Left ventricle myocardium inferior (tissue), 1 donor: Measurements from ENCODE around the gene CCL22. TPM values are rescaled to one million over a fixed set of nuclear protein-coding genes. Genes with fewer than 3 reads are reported as not detected.

ENCODE experiments used
- DNase-seq: peaks from one replicate; pipeline ENCODE4 v3.0.0-alpha.2; 2020
- H3K27ac ChIP-seq: fragments of 200-600 bp; replicated peaks from 2 replicates; pipeline ENCODE4 v1.8.0; 2021
- H3K27me3 ChIP-seq: fragments of 200-600 bp; 2 replicates; pipeline ENCODE4 v1.8.0; 2021; ENCODE audit warnings: low read depth
- H3K36me3 ChIP-seq: fragments of 200-600 bp; 2 replicates; pipeline ENCODE4 v1.8.0; 2021
- H3K4me1 ChIP-seq: fragments of 200-600 bp; 2 replicates; pipeline ENCODE4 v1.8.0; 2021
- H3K4me3 ChIP-seq: fragments of 200-600 bp; 2 replicates; pipeline ENCODE4 v1.8.0; 2021; ENCODE audit warnings: mild to moderate bottlenecking, moderate library complexity
- H3K9me3 ChIP-seq: fragments of 200-600 bp; replicated peaks from 2 replicates; pipeline ENCODE4 v1.8.0; 2021
- intact Hi-C: fragments of 100-400 bp; cut with micrococcal nuclease; formaldehyde crosslinking; loops from one replicate; pipeline ENCODE4 v1.11.0; 2022
- total RNA-seq: library from RNA; stranded (reverse); fragmentation: NEBNext Ultra II Directional; extraction: Animal tissue kit (Norgen Biotek cat#: 25700); gene quantifications from one replicate; pipeline ENCODE4 v1.2.1, GENCODE V29; 2021
- TF ChIP-seq, protein P1 (sequence below): fragments of 200-600 bp; IDR thresholded peaks from 2 replicates; pipeline ENCODE4 v1.8.0; 2021; ENCODE audit warnings: antibody characterized with exemption, mild to moderate bottlenecking, borderline replicate concordance
- donor health status: DM: no; HTN: yes; CAD: no; lungs with severe emphysema.

CCL22 gene
- total RNA-seq, 1 donor from 2014 or later = not detected

- Histone ChIP-seq H3K4me3 (no peak overlapping the region), H3K9me3 (no peaks in the 10 kb centered on the region), H3K4me1 (no peaks in the 10 kb centered on the region), H3K27me3 (no peaks in the 10 kb centered on the region), H3K27ac (no peak overlapping the region), H3K36me3 (no peaks in the 10 kb centered on the region)
- TF ChIP-seq, protein P1, sequence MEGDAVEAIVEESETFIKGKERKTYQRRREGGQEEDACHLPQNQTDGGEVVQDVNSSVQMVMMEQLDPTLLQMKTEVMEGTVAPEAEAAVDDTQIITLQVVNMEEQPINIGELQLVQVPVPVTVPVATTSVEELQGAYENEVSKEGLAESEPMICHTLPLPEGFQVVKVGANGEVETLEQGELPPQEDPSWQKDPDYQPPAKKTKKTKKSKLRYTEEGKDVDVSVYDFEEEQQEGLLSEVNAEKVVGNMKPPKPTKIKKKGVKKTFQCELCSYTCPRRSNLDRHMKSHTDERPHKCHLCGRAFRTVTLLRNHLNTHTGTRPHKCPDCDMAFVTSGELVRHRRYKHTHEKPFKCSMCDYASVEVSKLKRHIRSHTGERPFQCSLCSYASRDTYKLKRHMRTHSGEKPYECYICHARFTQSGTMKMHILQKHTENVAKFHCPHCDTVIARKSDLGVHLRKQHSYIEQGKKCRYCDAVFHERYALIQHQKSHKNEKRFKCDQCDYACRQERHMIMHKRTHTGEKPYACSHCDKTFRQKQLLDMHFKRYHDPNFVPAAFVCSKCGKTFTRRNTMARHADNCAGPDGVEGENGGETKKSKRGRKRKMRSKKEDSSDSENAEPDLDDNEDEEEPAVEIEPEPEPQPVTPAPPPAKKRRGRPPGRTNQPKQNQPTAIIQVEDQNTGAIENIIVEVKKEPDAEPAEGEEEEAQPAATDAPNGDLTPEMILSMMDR = no peak
- no peak for DNase-seq
- intact Hi-C loops = no loop called here
These were observed 2.6 kb upstream of the CCL22 start for GRCh38 chr16:57355898-57356414.

GRCh38 chr16:57356547-57356946 is 2.0 kb upstream of the CCL22 start:
- DNase-seq = no peak
- intact Hi-C loops = no loop called here
- Histone ChIP-seq H3K27me3 (no peaks in the 10 kb centered on the region), H3K4me3 (no peak overlapping the region), H3K27ac (no peak overlapping the region), H3K36me3 (no peaks in the 10 kb centered on the region), H3K4me1 (no peaks in the 10 kb centered on the region), H3K9me3 (no peaks in the 10 kb centered on the region)
- TF ChIP-seq, protein P1 = no peak

GRCh38 chr16:57357330-57358085 is 1.1 kb upstream of the CCL22 start:
- no peak overlapping the region for H3K27ac ChIP-seq
- TF ChIP-seq, protein P1 = no peak
- intact Hi-C loops = no loop called here

GRCh38 chr16:57358086-57358420 is 530 bp upstream of the CCL22 start:
- Histone ChIP-seq H3K4me3 (no peak overlapping the region), H3K27me3 (no peaks in the 10 kb centered on the region), H3K27ac (no peak overlapping the region), H3K36me3 (no peaks in the 10 kb centered on the region), H3K4me1 (no peaks in the 10 kb centered on the region), H3K9me3 (no peaks in the 10 kb centered on the region)
- TF ChIP-seq, protein P1 = no peak
- no peak for DNase-seq
- intact Hi-C loops = no loop called here

More at GRCh38 chr16:57357330-57358085, 1.1 kb upstream of the CCL22 start:
- Histone ChIP-seq H3K36me3 (no peaks in the 10 kb centered on the region), H3K4me1 (no peaks in the 10 kb centered on the region), H3K27me3 (no peaks in the 10 kb centered on the region), H3K9me3 (no peaks in the 10 kb centered on the region), H3K4me3 (no peak overlapping the region)
- no peak for DNase-seq

GRCh38 chr16:57360321-57360935 is 1.8 kb downstream of the CCL22 start:
- Histone ChIP-seq H3K9me3 (no peaks in the 10 kb centered on the region), H3K27ac (no peak overlapping the region), H3K4me3 (no peak overlapping the region), H3K27me3 (no peaks in the 10 kb centered on the region), H3K4me1 (no peaks in the 10 kb centered on the region), H3K36me3 (no peaks in the 10 kb centered on the region)
- TF ChIP-seq, protein P1 = no peak
- intact Hi-C loops = no loop called here
- no peak for DNase-seq
